NCI-H748 (cell line): ENCODE data around the gene ARAP3.

Source experiments
- DNase-seq: peaks from one replicate; lab custom pipeline; 2025; ENCODE audit not compliant: unreplicated experiment; lab: John Stamatoyannopoulos, UW

ARAP3 gene

DNA sequence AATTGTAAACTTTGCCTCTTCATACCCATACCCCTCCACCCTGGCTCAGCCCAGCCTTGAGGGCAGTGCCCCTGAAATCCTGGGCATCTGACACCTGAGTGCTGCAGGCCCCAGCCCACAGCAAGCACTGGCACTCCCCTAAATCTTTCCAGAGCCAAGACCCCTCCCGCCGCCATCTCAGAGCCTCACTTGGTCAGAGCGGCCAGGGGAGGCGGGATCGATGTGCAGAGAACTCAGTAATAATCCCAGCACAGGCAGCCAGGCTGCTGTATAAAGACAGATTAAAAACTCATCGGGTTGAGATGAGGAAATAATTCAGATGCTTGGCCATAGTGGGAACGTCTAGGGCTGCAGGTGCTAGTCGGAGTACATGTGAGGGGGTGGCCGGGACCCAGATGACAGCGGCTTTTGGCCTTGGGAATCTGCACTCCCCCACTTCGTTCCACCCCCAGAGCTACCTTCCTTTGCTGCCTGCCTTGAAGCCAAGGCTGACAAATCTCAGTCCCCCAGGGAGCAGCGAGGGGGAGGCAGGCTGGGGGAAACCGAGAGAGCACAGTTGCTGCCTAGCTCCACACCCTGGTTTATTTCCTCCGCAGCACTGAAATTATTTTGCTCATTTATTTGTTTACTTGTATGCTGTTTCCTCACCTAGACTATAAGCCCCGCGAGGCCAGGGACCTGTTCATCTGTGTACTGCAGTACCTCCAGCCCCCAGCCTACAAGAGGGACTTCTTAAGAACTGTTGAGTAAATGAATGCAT is 19.5 kb upstream of the ARAP3 start:
- no peak for DNase-seq

DNA sequence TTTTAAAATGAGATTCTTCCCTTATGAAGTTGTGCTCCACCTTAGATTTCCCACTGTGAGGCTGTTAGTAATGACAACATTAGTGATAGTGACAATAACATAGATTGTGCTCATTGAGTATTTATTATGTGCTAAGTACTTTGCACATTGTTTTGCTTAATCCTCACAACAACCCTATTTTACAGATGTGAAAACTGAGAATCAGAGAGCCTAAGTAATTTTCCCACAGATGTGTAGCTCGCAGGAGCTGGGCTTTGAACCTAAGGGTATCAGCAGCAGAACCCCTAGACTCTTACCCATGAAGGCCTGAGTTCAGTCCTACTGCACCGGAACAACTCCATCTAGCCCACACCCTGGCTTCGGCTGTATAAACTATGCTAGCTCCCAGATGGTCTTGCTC is 15.6 kb upstream of the ARAP3 start:
- no peak for DNase-seq

DNA sequence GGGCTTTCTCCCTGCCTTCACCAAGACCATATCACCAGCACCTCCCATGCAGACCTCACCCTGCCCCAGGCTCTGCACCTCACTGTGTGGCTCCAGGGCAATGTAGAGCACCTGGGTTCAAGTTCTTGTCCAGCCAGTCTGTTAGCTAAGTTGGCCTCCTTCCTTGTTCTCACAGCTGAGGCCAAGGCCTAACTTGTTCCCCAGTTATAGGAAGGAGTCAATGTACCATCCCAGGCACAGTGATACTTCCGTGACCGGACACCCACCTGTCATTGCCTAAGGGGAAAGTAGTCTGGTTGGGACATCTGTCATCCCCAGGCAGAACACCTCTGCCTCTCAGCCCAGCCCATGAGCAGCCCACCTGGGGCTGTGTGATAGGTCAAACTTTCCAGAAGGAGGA is 14.4 kb upstream of the ARAP3 start:
- no peak for DNase-seq

DNA sequence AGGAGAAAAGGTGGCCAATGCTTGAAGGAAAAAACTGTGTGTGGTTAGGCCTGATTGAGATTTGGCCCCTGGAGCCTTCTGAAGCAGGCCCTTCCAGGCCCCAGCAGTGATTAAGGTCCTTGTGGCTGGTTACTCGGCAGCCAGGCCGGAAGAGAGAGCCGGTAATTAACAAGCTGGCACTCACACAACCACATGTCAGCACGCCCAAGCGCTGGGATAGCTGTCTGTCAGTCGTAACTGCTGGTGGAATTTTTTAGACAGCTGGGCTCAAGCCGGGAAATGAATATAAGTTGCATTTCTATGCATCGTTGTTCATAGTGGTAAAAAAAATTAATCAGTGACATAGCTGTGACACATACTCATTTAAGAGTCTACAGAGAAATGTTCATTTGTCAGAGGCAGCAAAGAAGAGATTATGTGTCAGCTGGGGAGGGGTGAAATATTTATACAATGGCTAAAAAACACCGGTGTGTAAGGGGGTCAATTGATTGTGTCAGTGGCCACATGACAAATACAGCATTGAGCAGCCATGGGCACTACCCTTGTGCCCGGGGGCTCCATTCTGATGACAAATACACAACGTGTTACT is 13.7 kb upstream of the ARAP3 start:
- DNase-seq = peak; percentile 25

DNA sequence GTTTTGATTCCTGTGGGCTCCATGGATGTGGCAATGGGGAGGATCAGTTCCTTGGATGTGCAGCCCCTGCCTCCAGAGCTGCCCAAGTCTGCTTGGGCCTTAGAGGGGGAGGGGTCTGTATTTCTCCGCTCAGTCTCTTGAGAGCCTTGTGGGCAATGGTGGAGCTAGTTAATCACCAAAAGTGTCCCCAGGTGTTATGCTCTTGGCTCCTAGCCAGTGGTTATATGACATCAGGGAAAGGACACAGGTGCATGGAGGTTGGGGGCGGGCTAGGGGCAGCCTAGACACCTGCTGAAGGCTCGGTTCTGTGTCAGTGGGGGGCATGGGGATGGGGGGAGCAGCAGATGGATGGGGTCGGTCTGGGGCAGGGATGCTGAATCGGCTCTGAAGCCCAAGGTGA is 12.4 kb upstream of the ARAP3 start:
- peak; percentile 76 for DNase-seq

DNA sequence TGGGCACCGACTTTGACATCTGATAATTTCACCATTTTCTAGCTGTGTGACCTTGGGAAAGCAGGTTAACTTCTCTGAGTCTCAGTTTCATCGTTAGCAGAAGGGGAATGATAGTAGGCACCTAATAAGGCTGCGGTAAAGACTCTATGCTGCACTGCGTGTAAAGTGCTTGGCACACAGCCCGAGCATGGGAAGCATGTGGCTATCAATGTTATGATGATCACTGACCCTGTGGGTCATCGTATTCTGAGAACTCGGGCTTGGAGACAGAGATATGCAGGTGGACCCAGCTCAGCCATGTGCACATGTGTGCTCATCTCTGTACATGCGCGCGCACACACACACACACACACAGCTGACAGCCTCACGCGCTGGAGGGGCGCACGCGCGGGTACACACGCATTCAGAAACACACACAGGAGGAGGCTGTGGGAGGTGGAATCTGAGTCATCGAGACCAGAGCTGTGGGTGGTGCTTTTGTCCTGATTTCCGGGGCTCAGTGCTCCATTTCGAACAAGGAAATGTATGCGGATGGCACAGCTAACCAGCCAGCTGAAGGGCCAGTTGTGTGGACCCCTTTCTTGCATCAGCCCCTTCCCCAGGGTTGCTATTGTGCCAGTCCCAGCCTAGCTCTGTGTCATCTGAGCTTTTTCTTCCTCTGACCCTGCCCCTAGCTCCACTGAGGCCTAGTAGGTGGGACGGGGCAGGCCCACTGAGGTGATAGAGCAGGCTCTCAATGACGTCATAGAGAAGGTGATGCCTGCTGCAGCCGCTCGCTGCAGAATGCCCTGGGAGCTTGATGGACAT is 11.1 kb upstream of the ARAP3 start:
- DNase-seq = peak; percentile 32

DNA sequence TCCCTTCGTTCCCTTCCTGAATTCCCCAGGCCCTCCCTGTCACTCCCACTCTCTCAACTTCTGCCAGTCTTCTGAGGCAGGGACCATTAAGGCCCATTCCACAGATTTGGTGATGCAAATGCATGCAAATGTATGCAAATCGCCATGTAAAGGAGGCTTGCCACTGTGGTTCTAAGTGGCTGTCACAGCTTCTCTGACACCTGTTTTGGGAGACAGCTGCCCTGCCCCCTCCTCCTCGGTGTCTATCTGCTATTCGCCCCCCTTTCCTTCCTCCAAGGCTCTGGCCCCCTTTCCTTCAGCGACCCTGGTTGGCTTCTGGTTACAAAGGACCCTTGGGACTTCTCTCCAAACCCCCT is 10.5 kb upstream of the ARAP3 start:
- no peak for DNase-seq

DNA sequence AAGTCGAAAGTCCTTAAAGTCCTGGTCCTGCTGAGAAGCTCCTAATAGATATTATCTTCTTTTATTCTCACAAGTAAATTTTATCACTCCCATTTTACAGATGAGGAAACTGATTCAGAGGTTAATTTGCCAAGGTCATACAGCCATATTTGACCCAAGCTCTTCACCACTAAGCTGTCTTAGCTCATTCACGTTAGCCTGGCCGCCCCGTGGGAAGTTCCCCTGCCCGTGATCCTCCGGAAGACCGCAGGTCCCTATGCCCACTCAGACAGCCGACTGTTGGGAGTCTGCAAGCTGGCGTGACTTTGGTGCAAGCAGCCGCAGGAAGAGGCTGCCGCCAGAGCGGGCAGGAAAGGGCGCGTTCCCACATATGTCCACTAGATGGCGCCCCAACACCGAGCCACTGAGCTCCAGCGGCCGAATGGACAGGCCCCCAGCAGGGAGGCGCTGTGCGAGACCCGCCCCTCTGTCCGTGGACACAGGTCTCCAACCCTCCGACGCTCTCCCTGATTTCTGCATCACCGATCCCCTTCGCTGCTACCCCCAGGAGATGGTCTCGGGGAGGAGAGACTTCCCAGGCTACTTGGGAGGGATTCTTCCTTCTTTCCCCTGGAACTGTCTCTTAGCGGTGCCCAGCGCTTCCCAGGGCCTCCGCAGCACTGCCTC is 10.0 kb upstream of the ARAP3 start:
- DNase-seq = peak; percentile 75

DNA sequence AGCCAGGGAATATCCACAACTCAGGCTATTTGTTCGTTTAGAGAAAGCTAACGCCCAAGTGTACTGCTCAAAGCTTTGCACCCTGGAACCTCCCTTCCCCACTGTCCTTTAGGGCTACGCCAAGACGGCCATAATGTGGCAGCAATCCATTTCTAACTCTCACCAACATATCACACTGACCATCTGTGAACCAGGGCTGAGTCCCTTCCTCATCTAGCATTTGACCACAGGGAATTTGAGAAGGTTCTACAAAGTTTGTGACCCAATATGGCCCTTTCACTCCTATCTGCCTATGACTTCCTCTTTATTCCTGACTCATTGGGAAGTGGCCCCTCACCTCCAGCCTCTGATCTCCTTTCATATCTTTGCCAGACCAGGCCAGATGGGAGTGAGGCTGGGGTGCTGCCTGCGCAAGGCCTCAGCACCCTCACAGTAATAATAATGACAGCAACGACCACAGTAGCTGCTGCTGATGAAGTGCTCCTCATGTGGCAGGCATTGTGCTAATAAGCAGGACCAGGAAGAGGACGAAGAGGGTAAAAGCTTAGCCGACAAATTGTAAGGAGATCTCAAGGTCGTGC is 9.3 kb upstream of the ARAP3 start:
- DNase-seq = no peak

DNA sequence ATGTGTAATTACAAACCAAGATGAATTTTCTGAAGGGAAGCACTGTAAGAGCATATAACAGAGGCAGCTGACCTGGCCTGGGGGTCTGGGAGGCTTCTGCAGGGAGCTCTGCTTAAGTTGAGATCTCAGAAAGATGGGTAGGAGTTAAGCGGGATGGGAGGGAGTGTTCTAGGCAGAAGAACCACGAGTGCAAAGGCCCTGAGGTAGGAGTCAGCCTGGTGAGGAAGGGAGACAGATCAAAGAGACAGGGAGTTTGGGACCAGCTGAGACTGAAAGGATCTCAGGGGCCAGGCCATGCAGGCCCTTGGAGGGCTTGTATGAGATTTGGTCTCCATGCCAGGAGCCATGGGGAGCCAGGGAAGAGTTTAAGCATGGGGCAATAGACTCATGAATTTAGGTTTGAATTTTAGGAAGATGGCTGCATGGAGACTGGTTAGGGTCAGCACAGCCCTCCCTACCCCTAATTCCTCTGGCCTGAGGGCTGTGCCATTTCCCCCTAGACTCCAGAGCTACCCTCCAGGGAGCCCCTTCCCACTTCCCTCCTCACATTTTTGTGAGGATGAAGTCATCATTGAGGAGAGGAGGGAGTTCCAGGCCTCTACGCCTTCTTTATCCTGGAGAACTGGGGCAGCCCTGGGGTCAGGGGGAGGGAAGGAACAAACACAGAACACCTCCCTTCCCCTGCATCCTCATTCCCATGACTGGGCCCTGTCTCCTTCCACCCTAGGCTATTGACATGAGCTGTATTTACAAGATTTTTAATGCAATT is 4.8 kb upstream of the ARAP3 start:
- no peak for DNase-seq

DNA sequence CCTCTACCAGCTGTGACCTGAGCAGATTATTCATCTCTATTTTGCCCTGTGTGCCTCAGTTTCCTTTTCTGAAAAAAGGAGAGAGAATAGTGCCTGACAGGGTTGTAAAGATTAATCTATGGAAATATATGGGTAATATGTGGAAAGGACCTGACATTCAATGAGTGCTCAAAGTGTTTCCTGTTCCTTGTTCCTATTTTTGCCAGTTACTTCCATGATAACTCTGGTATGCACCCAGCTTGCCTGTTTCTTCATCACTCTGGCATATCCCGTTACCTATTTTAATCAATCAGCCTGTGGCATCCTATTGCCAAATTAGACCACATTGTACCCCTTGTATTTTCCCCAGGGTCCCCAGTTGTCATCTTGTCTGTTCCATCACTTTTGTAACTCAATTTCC is 3.6 kb upstream of the ARAP3 start:
- DNase-seq = no peak

DNA sequence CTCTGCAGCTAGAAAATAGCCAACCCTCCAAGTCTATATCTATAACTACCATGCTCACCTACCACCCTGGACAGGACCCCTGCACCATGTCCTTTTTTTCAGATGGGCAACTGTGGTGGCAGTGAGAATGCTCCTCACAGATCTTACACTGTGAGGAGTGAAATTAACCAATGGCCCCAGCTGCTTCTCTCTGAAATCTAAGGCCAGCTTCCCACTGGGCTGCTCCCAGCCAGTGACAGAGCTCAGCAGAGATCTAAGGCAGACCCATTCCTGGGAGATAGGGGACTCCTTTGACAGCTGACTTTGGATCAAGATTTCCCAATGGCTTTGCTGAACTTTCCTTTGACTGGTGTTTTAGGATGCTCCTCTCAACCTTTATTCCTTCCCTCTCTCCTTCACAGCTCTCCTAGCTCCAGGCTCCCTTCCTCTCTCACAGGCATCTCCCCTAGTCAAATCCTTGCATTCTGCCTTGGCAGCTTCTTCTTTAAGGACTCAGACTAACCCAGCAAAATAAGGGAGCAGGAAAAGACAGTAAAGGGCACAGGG is 1.6 kb upstream of the ARAP3 start:
- DNase-seq = no peak

DNA sequence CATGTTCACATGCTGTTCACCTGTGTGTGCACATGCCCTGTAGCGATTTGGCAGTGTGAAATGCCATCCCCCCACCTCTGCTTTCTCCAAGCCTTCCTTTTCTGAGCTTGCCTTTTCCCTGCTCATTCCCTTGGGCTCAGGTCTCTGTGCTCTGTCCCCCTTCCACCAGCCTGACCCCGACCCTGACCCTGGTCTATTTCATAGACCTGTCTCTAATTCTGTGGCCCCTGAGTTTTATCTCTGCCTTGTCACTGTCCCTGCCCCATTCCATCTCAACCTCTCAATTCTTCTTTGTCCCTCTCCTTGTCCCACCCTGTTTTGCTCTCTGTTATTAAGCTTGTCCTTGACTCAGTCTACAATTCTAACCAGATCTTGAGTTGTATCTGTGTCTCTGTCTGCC is 735 bp downstream of the ARAP3 start:
- DNase-seq = no peak

DNA sequence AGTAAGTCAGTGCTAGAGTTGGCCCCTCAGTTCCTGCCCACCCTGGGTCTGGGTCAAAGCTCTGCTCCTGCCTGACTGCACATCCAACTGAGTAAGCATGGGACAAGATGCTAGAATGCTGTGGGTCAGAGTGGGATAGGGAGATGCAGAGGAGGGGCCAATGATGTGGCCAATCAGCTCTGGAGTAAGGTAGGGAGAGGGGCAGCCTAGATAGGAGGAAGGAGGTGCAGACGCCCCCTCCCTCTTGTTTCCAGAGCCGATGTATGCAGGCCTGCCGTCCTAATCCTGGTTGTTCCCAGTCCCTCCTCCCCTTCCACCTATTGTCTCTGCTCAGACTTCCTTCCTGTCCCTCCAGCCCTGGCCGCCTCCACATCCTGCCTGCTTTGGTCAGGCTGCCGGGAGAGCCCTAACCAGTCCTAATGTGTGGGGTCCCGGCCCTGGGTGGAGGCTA is 1.3 kb downstream of the ARAP3 start:
- no peak for DNase-seq

DNA sequence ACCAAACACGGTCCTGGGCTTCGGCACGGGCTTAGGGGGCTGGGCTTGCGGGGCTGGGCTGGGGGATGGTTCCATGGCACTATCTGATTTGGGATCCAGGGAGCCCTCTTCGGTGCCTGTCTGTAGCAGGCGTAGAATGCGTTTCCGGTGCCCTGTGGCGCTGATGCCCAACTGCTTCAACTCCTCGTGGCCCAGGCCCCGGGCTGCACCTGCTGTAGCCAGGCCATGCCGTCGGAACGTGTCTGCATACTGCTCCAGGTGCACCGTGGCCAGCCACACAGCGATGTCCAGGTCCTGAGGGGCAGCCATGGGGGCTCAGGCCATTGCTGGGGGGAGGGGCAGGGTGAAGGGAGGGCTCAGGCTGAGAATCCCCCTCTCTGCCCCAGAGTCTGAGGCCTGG is 1.9 kb downstream of the ARAP3 start:
- DNase-seq = no peak

DNA sequence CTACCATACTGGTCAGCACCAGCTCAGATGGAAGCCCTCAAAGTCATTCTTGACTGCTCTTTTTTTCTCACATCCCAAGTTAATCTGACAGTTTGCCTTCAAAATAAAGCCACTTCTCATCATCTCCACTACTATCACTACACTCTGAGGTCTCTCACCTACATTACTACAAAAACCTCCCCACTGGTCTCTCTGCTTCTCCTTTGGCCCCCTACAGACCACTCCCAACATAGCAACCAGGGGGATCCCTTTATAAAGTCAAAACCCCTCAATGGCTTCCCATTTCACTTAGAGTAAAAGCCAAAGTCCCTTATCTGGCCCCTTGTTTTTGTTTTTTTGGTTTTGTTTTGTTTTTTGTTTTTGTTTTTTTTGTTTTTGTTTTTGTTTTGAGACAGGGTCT is 4.6 kb downstream of the ARAP3 start:
- DNase-seq = peak; percentile 13

DNA sequence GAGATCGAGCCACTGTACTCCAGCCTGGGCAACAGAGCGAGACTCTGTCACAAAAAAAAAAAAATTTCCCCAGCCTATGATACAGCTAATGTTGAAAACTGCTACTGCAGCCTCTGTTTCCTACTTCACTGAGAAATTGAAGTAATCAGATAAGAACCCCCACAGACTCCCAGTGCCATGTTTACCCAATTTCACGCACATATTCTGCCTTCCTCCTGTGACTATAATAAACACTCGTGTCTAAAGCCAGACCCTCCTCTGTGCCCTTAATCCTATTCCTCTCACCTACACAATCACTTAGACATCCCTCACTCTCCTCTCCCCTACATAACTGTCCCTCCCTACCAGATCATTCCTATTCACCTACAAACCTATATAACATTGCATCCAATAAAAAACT is 6.4 kb downstream of the ARAP3 start:
- DNase-seq = no peak

DNA sequence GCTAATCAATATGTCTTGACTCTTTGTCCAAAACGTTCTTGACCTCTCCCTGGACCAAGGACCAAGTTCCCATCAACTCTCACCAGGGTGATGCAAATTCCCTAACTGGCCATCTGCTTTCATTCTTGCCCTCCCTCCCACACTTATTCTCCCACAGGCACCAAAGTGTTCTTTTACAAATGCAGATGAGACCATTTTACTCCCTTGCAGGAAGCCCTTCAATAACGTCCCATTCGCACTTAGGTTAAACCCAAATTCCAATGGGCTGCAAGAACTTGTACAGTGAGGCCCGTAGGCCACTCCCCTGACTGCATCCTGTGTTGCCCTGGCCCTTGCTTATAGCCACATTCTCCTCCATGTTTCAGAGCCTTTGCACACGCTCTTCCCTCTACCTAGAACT is 7.3 kb downstream of the ARAP3 start:
- no peak for DNase-seq

DNA sequence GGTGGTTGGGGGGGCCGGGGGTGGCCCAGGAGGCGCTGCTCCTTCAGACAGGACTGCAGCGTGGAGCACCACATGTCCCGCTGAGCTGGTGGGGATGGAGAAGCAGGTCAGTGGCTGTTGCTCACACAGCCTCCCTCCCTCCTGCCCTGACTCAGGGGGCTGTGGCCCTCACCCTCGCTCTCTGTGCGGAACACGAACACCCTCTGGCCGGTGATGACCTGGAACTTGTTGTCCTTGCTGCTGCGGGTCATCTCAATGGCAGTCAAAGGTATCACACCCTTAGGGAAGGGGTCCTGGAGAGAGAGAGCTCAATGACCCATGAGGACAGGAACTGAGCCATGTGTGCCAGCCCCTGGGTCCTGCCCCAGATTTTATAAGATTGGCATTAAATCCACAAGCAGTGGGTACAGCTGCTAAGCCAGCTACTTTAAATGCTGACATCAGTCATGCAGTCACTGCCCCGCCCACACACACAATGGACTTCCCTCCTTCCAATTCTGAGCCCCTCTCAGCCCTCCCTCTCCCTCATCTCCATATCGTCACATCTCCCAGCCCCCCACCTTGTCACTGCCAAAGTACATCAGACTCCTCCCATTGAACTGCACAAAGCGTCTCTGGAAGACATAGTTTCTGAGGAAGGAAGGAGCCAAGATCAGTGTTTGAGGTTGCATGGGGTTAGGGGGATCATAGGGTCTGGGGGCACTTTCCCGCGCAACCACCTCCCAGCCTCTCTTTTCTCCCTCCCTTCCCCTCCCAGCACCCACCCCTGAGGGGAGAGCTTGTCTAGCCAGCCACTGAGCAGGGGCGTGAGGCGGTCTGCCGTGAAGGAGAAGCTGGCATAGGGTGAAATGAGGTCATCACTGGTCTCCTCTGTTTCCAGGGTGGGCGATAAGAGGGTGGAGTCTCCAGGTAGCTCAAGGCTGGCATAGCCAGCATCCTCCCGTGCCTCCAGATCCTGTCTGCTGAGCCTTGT is 8.9 kb downstream of the ARAP3 start:
- DNase-seq = no peak
